ENCODE data around the gene IL12RB2. TPM values are rescaled to one million over a fixed set of nuclear protein-coding genes. Genes with fewer than 3 reads are reported as not detected.

IL12RB2 gene
- total and polyA plus RNA-seq, 2 experiments from 2014 or later: 0.79 to 1.7 TPM

- peaks cover 53% of the 10 kb centered on the region for H3K36me3 Mint-ChIP-seq (ENCODE audit: low read depth)
- ATAC-seq (peak; percentile 2; the same call in 2 of the 3 replicates), DNase-seq (ENCODE audit: low spot score) (peak; percentile 29)
- H3K27ac ChIP-seq (ENCODE audit: low read depth): peak overlapping the region; percentile 70
- H4K20me1 ChIP-seq (replicated peaks; ENCODE audit: insufficient read depth): peaks cover 46% of the 10 kb centered on the region
- H3K4me1 Mint-ChIP-seq: peaks cover 37% of the 10 kb centered on the region
- H3K27ac Mint-ChIP-seq: peak overlapping the region; percentile 98
- no peaks in the 10 kb centered on the region; the same call in 2 of the 3 replicates for H3K9me3 Mint-ChIP-seq
- H3K4me3 ChIP-seq: peak overlapping the region; percentile 66
- TF ChIP-seq ETS1 (IDR thresholded peaks at IDR 0.05) (no peak), POLR2AphosphoS5 (IDR thresholded peaks at IDR 0.05; ENCODE audit: low read depth) (peak; percentile 77), STAT1 (IDR thresholded peaks at IDR 0.05; ENCODE audit: unreplicated experiment) (no peak)
- H3K27me3 ChIP-seq (ENCODE audit: insufficient read depth): no peaks in the 10 kb centered on the region
- peak overlapping the region; percentile 87 for H3K4me3 Mint-ChIP-seq
- no peaks in the 10 kb centered on the region for H3K9me2 ChIP-seq (ENCODE audit: insufficient read depth)
- H3K4me2 ChIP-seq: peak overlapping the region; percentile 89
- peaks cover 28% of the 10 kb centered on the region for H3K27me3 Mint-ChIP-seq (ENCODE audit: insufficient read depth, low read depth, poor library complexity)
- H3K4me1 ChIP-seq (ENCODE audit: insufficient read depth): peaks cover 27% of the 10 kb centered on the region
- peaks cover 54% of the 10 kb centered on the region for H3K79me2 ChIP-seq (replicated peaks; ENCODE audit: insufficient read depth)
- H3K36me3 ChIP-seq (ENCODE audit: insufficient read depth): peaks cover 20% of the 10 kb centered on the region
- H2AFZ ChIP-seq: no peak overlapping the region
- H3F3A ChIP-seq (replicated peaks; ENCODE audit: low read depth): no peaks in the 10 kb centered on the region
These were observed 122.1 kb downstream of the IL12RB2 start for GRCh38 chr1:67429528-67430357.

GRCh38 chr1:67430358-67431155 is 122.9 kb downstream of the IL12RB2 start, which contains the start of gene SERBP1:
TSS of gene SERBP1 (minus strand) at chr1:67430402. CDS start at chr1:67430300, 102 bp downstream.
- Mint-ChIP-seq H3K27me3 (ENCODE audit: insufficient read depth, low read depth, poor library complexity) (peaks cover 28% of the 10 kb centered on the region), H3K4me1 (peaks cover 31% of the 10 kb centered on the region), H3K4me3 (peak within 1 kb of the TSS; percentile 87), H3K27ac (peak within 1 kb of the TSS; percentile 98), H3K36me3 (ENCODE audit: low read depth) (peaks cover 45% of the 10 kb centered on the region), H3K9me3 (no peaks in the 10 kb centered on the region; the same call in 2 of the 3 replicates)
- ATAC-seq (peak; percentile 91), DNase-seq (ENCODE audit: low spot score) (peak; percentile 99)
- H3K36me3 ChIP-seq (ENCODE audit: insufficient read depth): peaks cover 11% of the 10 kb centered on the region; the same call in 1 of the 2 replicates
- peak within 1 kb of the TSS; percentile 89 for H3K4me2 ChIP-seq
- H3K27me3 ChIP-seq (ENCODE audit: insufficient read depth): no peaks in the 10 kb centered on the region
- no peaks in the 10 kb centered on the region for H3K9me2 ChIP-seq (ENCODE audit: insufficient read depth)
- H3F3A ChIP-seq (replicated peaks; ENCODE audit: low read depth): no peaks in the 10 kb centered on the region
- peak within 1 kb of the TSS; percentile 92 for H2AFZ ChIP-seq
- peaks cover 27% of the 10 kb centered on the region for H3K4me1 ChIP-seq (ENCODE audit: insufficient read depth)
- H3K27ac ChIP-seq (ENCODE audit: low read depth): peak within 1 kb of the TSS; percentile 96
- H3K4me3 ChIP-seq: peak within 1 kb of the TSS; percentile 66
- H3K79me2 ChIP-seq (replicated peaks; ENCODE audit: insufficient read depth): peaks cover 46% of the 10 kb centered on the region
- H4K20me1 ChIP-seq (replicated peaks; ENCODE audit: insufficient read depth): peaks cover 38% of the 10 kb centered on the region
- TF ChIP-seq STAT1 (IDR thresholded peaks at IDR 0.05; ENCODE audit: unreplicated experiment) (no peak), REST (IDR thresholded peaks at IDR 0.05; ENCODE audit: unreplicated experiment) (no peak), CTCF (conservative IDR thresholded peaks at IDR 0.05; ENCODE audit: low read depth in 2 of 2) (no peak), ZNF114 (CRISPR knock-in tag; IDR thresholded peaks at IDR 0.05) (no peak), CREB1 (CRISPR knock-in tag; IDR thresholded peaks at IDR 0.05; ENCODE audit: low read depth) (peak; percentile 3; the same call in 1 of the 2 replicates), POLR2AphosphoS5 (IDR thresholded peaks at IDR 0.05; ENCODE audit: low read depth) (peak; percentile 77)
